Caco-2 (cell line): ENCODE results near the gene CCDC87. TPM values are rescaled to one million over a fixed set of nuclear protein-coding genes. Genes with fewer than 3 reads are reported as not detected.

Experiments
- BruUV-seq: library from RNA; stranded (reverse); fragments of 400-500 nt; replicated peaks from 2 replicates; lab custom pipeline; 2021; lab: Mats Ljungman, UMichigan
- CTCF ChIA-PET: fragments of 300-600 bp; sonication (Branson Sonifier 250); formaldehyde crosslinking; loops from one replicate; lab custom pipeline; 2022; ENCODE audit warnings: antibody characterized with exemption; lab: Charles Lee
- POLR2A ChIA-PET: fragments of 300-600 bp; sonication (Branson Sonifier 250); formaldehyde crosslinking; loops from one replicate; lab custom pipeline; 2022; ENCODE audit warnings: antibody characterized with exemption; lab: Charles Lee
- DNase-seq, 2 experiments: peaks; one replicate each; pipeline versions ENCODE4 v3.0.0 to v3.0.0-alpha.2; 2020 to 2022
- H3K27me3 ChIP-seq: replicated peaks from 2 replicates; pipeline ENCODE4 v1.6.0; 2011; ENCODE audit warnings: low read length; ENCODE audit not compliant: control insufficient read depth, insufficient read depth
- H3K36me3 ChIP-seq: 2 replicates; pipeline ENCODE4 v1.5.1; 2011; ENCODE audit warnings: low read length; ENCODE audit not compliant: control insufficient read depth, insufficient read depth
- H3K4me1 ChIP-seq: fragments of 250-450 bp; sonication (Bioruptor Pico); 2 replicates; pipeline ENCODE4 v1.5.1; 2020; ENCODE audit warnings: mild to moderate bottlenecking
- H3K4me3 ChIP-seq: 2 replicates; pipeline ENCODE4 v1.5.1; 2011; ENCODE audit warnings: low read depth, mild to moderate bottlenecking, control low read depth, low read length
- H3K9me3 ChIP-seq: fragments of 250-450 bp; sonication (Bioruptor Pico); 2 replicates; pipeline ENCODE4 v1.5.1; 2020; ENCODE audit warnings: mild to moderate bottlenecking, moderate library complexity
- H3K27ac Mint-ChIP-seq: one replicate; pipeline ENCODE4 v1.8.0; 2022; ENCODE audit warnings: mixed read lengths; ENCODE audit not compliant: unreplicated experiment
- H3K27me3 Mint-ChIP-seq: one replicate; pipeline ENCODE4 v1.8.0; 2022; ENCODE audit warnings: mixed read lengths; ENCODE audit not compliant: insufficient read depth, unreplicated experiment
- H3K36me3 Mint-ChIP-seq: one replicate; pipeline ENCODE4 v1.8.0; 2022; ENCODE audit warnings: mild to moderate bottlenecking, mixed read lengths; ENCODE audit not compliant: insufficient read depth, unreplicated experiment
- H3K4me1 Mint-ChIP-seq: one replicate; pipeline ENCODE4 v1.8.0; 2022; ENCODE audit warnings: low read depth, mixed read lengths; ENCODE audit not compliant: unreplicated experiment
- H3K4me3 Mint-ChIP-seq: one replicate; pipeline ENCODE4 v1.8.0; 2022; ENCODE audit warnings: mild to moderate bottlenecking, moderate library complexity, mixed read lengths; ENCODE audit not compliant: unreplicated experiment
- H3K9me3 Mint-ChIP-seq: one replicate; pipeline ENCODE4 v1.8.0; 2022; ENCODE audit warnings: mixed read lengths; ENCODE audit not compliant: unreplicated experiment
- intact Hi-C: fragments of 100-400 bp; cut with micrococcal nuclease; formaldehyde crosslinking; loops from one replicate; pipeline ENCODE4 v1.10.0; 2022; ENCODE audit not compliant: unreplicated experiment
- total RNA-seq: library from RNA; stranded (reverse); gene quantifications from 2 replicates; pipeline ENCODE4 v1.2.3, GENCODE V29; 2022
- TF ChIP-seq, protein P1 (sequence below), 2 experiments: fragments of 200-600 bp in 1 of 2; IDR thresholded peaks; 1 replicate in 1 of 2; 2 replicates in 1 of 2; pipeline versions ENCODE4 v1.5.1 to v1.8.0; 2011 to 2022; ENCODE audit warnings: antibody characterized with exemption in 1 of 2, control low read depth in 1 of 2, inconsistent platforms in 1 of 2, low read depth in 1 of 2, low read length in 1 of 2, mild to moderate bottlenecking in 1 of 2, moderate library complexity in 1 of 2; ENCODE audit not compliant: insufficient read depth in 1 of 2, severe bottlenecking in 1 of 2, unreplicated experiment in 1 of 2

The CCDC87 gene
- total RNA-seq, 1 experiment from 2014 or later = 1.0 TPM

DNA sequence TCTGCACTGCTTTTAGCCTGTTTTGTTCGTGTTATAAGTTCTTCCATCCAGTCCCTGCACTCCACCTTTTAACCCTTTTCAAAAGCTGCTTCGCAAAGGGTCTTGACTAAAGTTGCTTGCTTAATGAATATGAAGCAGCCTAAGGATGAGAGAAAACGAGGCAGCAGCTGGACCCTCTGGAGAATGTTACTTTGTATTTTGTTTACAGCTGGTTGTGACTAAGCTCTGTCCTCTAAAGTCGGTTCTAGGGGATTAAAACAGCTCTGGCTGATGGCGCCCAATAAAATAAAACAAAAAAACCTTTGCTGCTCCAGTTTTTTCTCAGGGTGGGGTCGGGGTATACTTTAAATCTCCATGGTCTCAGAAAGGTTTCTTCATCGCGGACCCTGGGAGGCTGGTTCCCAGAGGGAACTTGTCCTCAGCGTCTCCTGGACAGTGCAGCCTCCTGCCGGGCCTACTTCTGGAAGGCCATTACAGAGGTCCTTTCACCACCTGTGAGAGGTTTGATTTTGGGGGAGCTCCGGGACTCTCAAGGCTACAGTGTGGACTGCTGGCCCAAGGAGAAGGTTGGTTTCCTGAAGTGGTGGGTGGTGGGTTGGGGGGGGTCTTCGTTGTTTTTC is 44.8 kb upstream of the CCDC87 start:
- Histone ChIP-seq H3K4me1 (peaks cover 31% of the 10 kb centered on the region), H3K9me3 (no peaks in the 10 kb centered on the region), H3K36me3 (peaks cover 7% of the 10 kb centered on the region), H3K27me3 (no peaks in the 10 kb centered on the region), H3K4me3 (peak overlapping the region; percentile 48)
- CTCF ChIA-PET = interaction anchor here (0.6 to 2.9 kb wide), 13 partner anchors 9 to 749 kb away, joined by 3 to 32 read pairs (median 6); partner anchors contain the start of genes CCDC87, CCS, DPP3 and FIBP
- Mint-ChIP-seq H3K36me3 (peaks cover 95% of the 10 kb centered on the region), H3K9me3 (no peaks in the 10 kb centered on the region), H3K4me3 (peak overlapping the region; percentile 95), H3K27me3 (no peaks in the 10 kb centered on the region), H3K27ac (peak overlapping the region; percentile 99), H3K4me1 (peaks cover 42% of the 10 kb centered on the region)
- POLR2A ChIA-PET = interaction anchor here (0.6 to 4.7 kb wide), 36 partner anchors 9 to 595 kb away, joined by 3 to 160 read pairs (median 6); partner anchors contain the start of genes ACTN3, DPP3, MRPL11 and PELI3
- TF ChIP-seq, protein P1, sequence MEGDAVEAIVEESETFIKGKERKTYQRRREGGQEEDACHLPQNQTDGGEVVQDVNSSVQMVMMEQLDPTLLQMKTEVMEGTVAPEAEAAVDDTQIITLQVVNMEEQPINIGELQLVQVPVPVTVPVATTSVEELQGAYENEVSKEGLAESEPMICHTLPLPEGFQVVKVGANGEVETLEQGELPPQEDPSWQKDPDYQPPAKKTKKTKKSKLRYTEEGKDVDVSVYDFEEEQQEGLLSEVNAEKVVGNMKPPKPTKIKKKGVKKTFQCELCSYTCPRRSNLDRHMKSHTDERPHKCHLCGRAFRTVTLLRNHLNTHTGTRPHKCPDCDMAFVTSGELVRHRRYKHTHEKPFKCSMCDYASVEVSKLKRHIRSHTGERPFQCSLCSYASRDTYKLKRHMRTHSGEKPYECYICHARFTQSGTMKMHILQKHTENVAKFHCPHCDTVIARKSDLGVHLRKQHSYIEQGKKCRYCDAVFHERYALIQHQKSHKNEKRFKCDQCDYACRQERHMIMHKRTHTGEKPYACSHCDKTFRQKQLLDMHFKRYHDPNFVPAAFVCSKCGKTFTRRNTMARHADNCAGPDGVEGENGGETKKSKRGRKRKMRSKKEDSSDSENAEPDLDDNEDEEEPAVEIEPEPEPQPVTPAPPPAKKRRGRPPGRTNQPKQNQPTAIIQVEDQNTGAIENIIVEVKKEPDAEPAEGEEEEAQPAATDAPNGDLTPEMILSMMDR (IDR thresholded peaks at IDR 0.05; ENCODE audit: insufficient read depth in 1 of 2, low read depth in 1 of 2, low read length in 1 of 2, severe bottlenecking in 1 of 2, unreplicated experiment in 1 of 2) = no peak
- TSS peak; percentile 98 for BruUV-seq
- DNase-seq = no peak
- intact Hi-C loops = loop anchor here (1.0 to 2.0 kb wide), 4 partner anchors 21 to 206 kb away; partner anchors contain the start of genes CCDC87, CCS, RBM14 and RBM4B

DNA sequence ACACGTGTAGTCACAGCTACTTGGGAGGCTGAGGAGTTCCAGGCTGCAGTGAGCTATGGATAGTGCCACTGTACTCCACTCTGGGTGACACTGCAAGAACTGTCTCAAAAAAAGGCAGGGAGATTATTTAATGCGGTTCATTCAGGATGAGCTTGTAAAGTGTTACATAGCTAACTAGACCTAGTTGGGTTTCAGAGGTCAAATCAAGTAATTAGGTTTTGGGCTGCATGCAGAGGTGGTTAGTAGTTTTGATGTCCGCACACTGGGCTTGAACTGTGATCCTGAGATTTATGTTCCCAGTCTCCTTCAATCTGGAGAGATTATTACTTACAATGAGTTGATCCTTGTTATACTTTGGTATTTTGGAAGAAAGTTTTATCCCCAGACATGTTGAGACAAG is 43.5 kb upstream of the CCDC87 start:
- Histone ChIP-seq H3K4me1 (peaks cover 27% of the 10 kb centered on the region), H3K36me3 (peaks cover 8% of the 10 kb centered on the region), H3K27me3 (no peaks in the 10 kb centered on the region), H3K9me3 (no peaks in the 10 kb centered on the region), H3K4me3 (no peak overlapping the region)
- Mint-ChIP-seq H3K4me1 (peaks cover 33% of the 10 kb centered on the region), H3K4me3 (no peak overlapping the region), H3K27me3 (no peaks in the 10 kb centered on the region), H3K36me3 (peaks cover 95% of the 10 kb centered on the region), H3K9me3 (no peaks in the 10 kb centered on the region), H3K27ac (peak overlapping the region; percentile 99)
- DNase-seq = no peak
- TF ChIP-seq, protein P1 (IDR thresholded peaks at IDR 0.05; ENCODE audit: insufficient read depth in 1 of 2, low read depth in 1 of 2, low read length in 1 of 2, severe bottlenecking in 1 of 2, unreplicated experiment in 1 of 2) = no peak
- intact Hi-C loops = no loop called here
- POLR2A ChIA-PET = interaction anchor here (3.6 to 4.7 kb wide), 2 partner anchors 20 to 41 kb away, joined by 62 to 160 read pairs; partner anchors contain the start of genes RBM14 and RBM4B
- BruUV-seq = no TSS peak
- CTCF ChIA-PET = interaction anchor here (0.6 to 0.7 kb wide), 2 partner anchors 42 to 170 kb away, joined by 4 to 5 read pairs; partner anchors contain the start of gene PELI3

GRCh38 chr11:66632952-66633351 is 40.1 kb upstream of the CCDC87 start:
- Histone ChIP-seq H3K4me3 (no peak overlapping the region), H3K36me3 (peaks cover 8% of the 10 kb centered on the region), H3K4me1 (peaks cover 6% of the 10 kb centered on the region; the same call in 1 of the 2 replicates), H3K9me3 (no peaks in the 10 kb centered on the region), H3K27me3 (no peaks in the 10 kb centered on the region)
- Mint-ChIP-seq H3K27me3 (no peaks in the 10 kb centered on the region), H3K9me3 (no peaks in the 10 kb centered on the region), H3K4me3 (no peak overlapping the region), H3K4me1 (peaks cover 14% of the 10 kb centered on the region), H3K27ac (no peak overlapping the region), H3K36me3 (peaks cover 94% of the 10 kb centered on the region)
- intact Hi-C loops = no loop called here
- TF ChIP-seq, protein P1 (IDR thresholded peaks at IDR 0.05; ENCODE audit: insufficient read depth in 1 of 2, low read depth in 1 of 2, low read length in 1 of 2, severe bottlenecking in 1 of 2, unreplicated experiment in 1 of 2) = no peak
- ChIA-PET POLR2A (interaction anchor here (1.2 to 1.3 kb wide), 2 partner anchors 14 to 17 kb away, joined by 3 to 4 read pairs; partner anchors contain the start of gene RBM14), CTCF (no interaction called here)
- DNase-seq = no peak
- BruUV-seq = no TSS peak
